ENCODE results near the gene LEKR1. TPM values are rescaled to one million over a fixed set of nuclear protein-coding genes. Genes with fewer than 3 reads are reported as not detected.

Gene LEKR1
- total and polyA plus RNA-seq, 2 of the 13 experiments (the other 11 are each of a cell fraction or from before 2014, with no cell fraction given) = 0.49 to 1.5 TPM

GRCh38 chr3:156997351-156997750 is 171.2 kb downstream of the LEKR1 start (continued):
- TF ChIP-seq ZNF318 (CRISPR knock-in tag; IDR thresholded peaks at IDR 0.05) (no peak), ZNF33B (CRISPR knock-in tag; IDR thresholded peaks at IDR 0.05) (no peak)

GRCh38 chr3:157001221-157001957 is 175.2 kb downstream of the LEKR1 start:
- no peaks in the 10 kb centered on the region for H3K79me2 ChIP-seq (ENCODE audit: insufficient read depth, low read length)
- no TSS peak for BruUV-seq (replicated peaks)
- no peaks in the 10 kb centered on the region for H3K27me3 ChIP-seq (ENCODE audit: control insufficient read depth in 1 of 2, insufficient read depth in 2 of 2, low read length in 2 of 2)
- no peak overlapping the region for H3K4me2 ChIP-seq (ENCODE audit: low read depth, low read length)
- no peak overlapping the region for H2AFZ ChIP-seq (ENCODE audit: low read length)
- H3K27ac ChIP-seq (ENCODE audit: extremely low read length, insufficient read depth, low read length) = no peak overlapping the region
- DNase-seq (ENCODE audit: low spot score) (no peak), ATAC-seq (no peak), FAIRE-seq (no peak)
- H3K36me3 ChIP-seq (replicated peaks in 1 of 2; ENCODE audit: control insufficient read depth in 1 of 2, insufficient read depth in 2 of 2, low read length in 2 of 2) = no peaks in the 10 kb centered on the region
- in situ Hi-C loops (cut with HindIII; ENCODE audit: extremely low pct_ligation_motif_present, low pct_unique_long_range_greater_than_20kb) = no loop called here
- H3K4me3 ChIP-seq (replicated peaks in 1 of 3; ENCODE audit: insufficient read depth in 1 of 3, low read depth in 2 of 3, low read length in 3 of 3) = no peak overlapping the region
- CTCF ChIA-PET (ENCODE audit: low intra/inter-chr PET ratio, low total read pairs) = no interaction called here
- intact Hi-C loops (cut with micrococcal nuclease; ENCODE audit: unreplicated experiment) = no loop called here
- POLR2A ChIA-PET = no interaction called here
- no peaks in the 10 kb centered on the region for H4K20me1 ChIP-seq (ENCODE audit: insufficient read depth, low read length)
- no peaks in the 10 kb centered on the region for H3K4me1 ChIP-seq (ENCODE audit: insufficient read depth, low read length)
- no peak overlapping the region for H3K9ac ChIP-seq (ENCODE audit: insufficient read depth, low read depth, low read length)
- no peaks in the 10 kb centered on the region for H3K9me3 ChIP-seq (ENCODE audit: low read length)
- 6% methylated on average over 2 of the region's 2 CpGs for WGBS (ENCODE audit: low lambda C conversion rate)
- TF ChIP-seq BRD4 (CRISPR knock-in tag; IDR thresholded peaks at IDR 0.05) = no peak
- TF ChIP-seq ZBTB49 (CRISPR knock-in tag; IDR thresholded peaks at IDR 0.05; ENCODE audit: borderline replicate concordance) = no peak
- no peak for TF ChIP-seq KDM3A (CRISPR knock-in tag; IDR thresholded peaks at IDR 0.05; ENCODE audit: low read depth)
- TF ChIP-seq KDM4B (CRISPR knock-in tag; IDR thresholded peaks at IDR 0.05) = no peak
- TF ChIP-seq FOXK1 (CRISPR knock-in tag; IDR thresholded peaks at IDR 0.05; ENCODE audit: borderline replicate concordance, low read depth) = no peak
- no peak for TF ChIP-seq CSRNP2 (CRISPR knock-in tag; conservative IDR thresholded peaks at IDR 0.05; ENCODE audit: low read depth)
